Ishikawa (cell line): ENCODE results near the gene LENEP.
A peak's percentile ranks its signal among the peaks of the same experiment; 100 is the strongest.

Experiments
- CEBPB ChIP-seq: IDR thresholded peaks from 2 replicates; pipeline ENCODE4 v1.6.1; 2012
- CREB1 ChIP-seq: IDR thresholded peaks from 2 replicates; pipeline ENCODE4 v1.6.1; 2012; ENCODE audit warnings: low read depth
- EGR1 ChIP-seq: IDR thresholded peaks from 2 replicates; pipeline ENCODE4 v1.6.1; 2012
- EP300 ChIP-seq: IDR thresholded peaks from 2 replicates; pipeline ENCODE4 v1.6.1; 2012; ENCODE audit warnings: borderline replicate concordance
- FOXM1 ChIP-seq: IDR thresholded peaks from 2 replicates; pipeline ENCODE4 v1.6.1; 2012; ENCODE audit warnings: low read depth, borderline replicate concordance
- MAX ChIP-seq: IDR thresholded peaks from 2 replicates; pipeline ENCODE4 v1.6.1; 2012
- NFIC ChIP-seq: IDR thresholded peaks from 2 replicates; pipeline ENCODE4 v1.6.1; 2012
- RAD21 ChIP-seq: IDR thresholded peaks from 2 replicates; pipeline ENCODE4 v1.6.1; 2012; ENCODE audit warnings: low read depth
- TAF1 ChIP-seq: IDR thresholded peaks from 2 replicates; pipeline ENCODE4 v1.6.1; 2012; ENCODE audit warnings: low read depth, mild to moderate bottlenecking
- TCF12 ChIP-seq: IDR thresholded peaks from 2 replicates; pipeline ENCODE4 v1.6.1; 2012; ENCODE audit warnings: low read depth
- TEAD4 ChIP-seq: IDR thresholded peaks from 2 replicates; pipeline ENCODE4 v1.6.1; 2012
- USF1 ChIP-seq: IDR thresholded peaks from 2 replicates; pipeline ENCODE4 v1.6.1; 2012
- YY1 ChIP-seq: IDR thresholded peaks from 2 replicates; pipeline ENCODE4 v1.6.1; 2012; ENCODE audit warnings: low read depth
- ZBTB7A ChIP-seq: IDR thresholded peaks from 2 replicates; pipeline ENCODE4 v1.6.1; 2012; ENCODE audit warnings: low read depth
- TF ChIP-seq, protein P1 (sequence below): IDR thresholded peaks from 2 replicates; pipeline ENCODE4 v1.6.1; 2012; ENCODE audit warnings: low read depth, mild to moderate bottlenecking

The LENEP gene

DNA sequence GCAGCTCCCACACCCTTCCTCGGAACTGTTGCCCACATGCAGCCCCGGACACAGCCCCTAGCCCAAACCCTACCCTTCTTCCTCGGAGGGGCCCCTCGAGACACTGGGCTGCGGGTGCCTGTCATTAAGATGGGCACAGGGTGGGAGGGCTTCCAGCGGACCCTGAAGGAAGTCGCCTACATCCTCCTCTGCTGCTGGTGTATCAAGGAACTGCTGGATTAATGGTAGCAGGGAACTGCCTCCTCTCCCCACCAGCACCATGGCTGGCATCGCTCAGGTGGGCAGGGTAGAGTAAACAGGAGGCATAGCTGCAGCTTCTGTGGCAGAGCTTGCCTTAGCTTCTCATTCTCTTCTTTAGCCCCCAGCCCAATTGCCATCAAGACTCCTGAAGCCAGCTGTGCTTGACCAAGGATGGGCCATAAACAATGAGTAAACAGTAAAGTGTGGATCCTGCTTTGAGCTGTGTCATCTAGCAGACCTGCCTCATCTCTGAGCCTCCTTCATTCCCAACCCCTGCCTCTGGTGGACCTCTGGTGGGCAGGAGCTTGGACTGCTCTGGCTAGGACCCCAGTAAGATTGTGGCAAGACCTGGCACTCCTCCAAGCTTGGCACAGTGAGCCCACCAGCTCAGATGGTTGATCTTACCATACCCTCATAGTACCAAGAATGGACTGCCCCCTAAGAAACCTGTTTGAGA lies at the start of gene LENEP:
TSS of gene LENEP (plus strand) at position 15 of the 697 bp plus-strand sequence. CDS start at position 37, 22 bp downstream.
- TF ChIP-seq MAX (no peak), YY1 (no peak), NFIC (0 out of 2 replicates have a peak, but pooled peaks have one; percentile 12), CREB1 (no peak)
- TF ChIP-seq, protein P1, sequence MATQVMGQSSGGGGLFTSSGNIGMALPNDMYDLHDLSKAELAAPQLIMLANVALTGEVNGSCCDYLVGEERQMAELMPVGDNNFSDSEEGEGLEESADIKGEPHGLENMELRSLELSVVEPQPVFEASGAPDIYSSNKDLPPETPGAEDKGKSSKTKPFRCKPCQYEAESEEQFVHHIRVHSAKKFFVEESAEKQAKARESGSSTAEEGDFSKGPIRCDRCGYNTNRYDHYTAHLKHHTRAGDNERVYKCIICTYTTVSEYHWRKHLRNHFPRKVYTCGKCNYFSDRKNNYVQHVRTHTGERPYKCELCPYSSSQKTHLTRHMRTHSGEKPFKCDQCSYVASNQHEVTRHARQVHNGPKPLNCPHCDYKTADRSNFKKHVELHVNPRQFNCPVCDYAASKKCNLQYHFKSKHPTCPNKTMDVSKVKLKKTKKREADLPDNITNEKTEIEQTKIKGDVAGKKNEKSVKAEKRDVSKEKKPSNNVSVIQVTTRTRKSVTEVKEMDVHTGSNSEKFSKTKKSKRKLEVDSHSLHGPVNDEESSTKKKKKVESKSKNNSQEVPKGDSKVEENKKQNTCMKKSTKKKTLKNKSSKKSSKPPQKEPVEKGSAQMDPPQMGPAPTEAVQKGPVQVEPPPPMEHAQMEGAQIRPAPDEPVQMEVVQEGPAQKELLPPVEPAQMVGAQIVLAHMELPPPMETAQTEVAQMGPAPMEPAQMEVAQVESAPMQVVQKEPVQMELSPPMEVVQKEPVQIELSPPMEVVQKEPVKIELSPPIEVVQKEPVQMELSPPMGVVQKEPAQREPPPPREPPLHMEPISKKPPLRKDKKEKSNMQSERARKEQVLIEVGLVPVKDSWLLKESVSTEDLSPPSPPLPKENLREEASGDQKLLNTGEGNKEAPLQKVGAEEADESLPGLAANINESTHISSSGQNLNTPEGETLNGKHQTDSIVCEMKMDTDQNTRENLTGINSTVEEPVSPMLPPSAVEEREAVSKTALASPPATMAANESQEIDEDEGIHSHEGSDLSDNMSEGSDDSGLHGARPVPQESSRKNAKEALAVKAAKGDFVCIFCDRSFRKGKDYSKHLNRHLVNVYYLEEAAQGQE = no peak

- no peak for TF ChIP-seq TAF1
- peak; percentile 86 for TF ChIP-seq RAD21
These were observed 49.6 kb upstream of the LENEP start for GRCh38 chr1:154943649-154944400.

- no peak for TF ChIP-seq USF1
- no peak for TF ChIP-seq YY1
- TF ChIP-seq CEBPB = no peak
- TF ChIP-seq EP300 = no peak
- no peak for TF ChIP-seq RAD21
- TF ChIP-seq EGR1 = no peak
- no peak for TF ChIP-seq CREB1
- TF ChIP-seq NFIC = no peak
- no peak for TF ChIP-seq FOXM1
- no peak for TF ChIP-seq TCF12
- TF ChIP-seq MAX = no peak
- TF ChIP-seq, protein P1 = no peak
- no peak for TF ChIP-seq TEAD4
- TF ChIP-seq TAF1 = no peak
- TF ChIP-seq ZBTB7A = no peak
These were observed 48.8 kb upstream of the LENEP start for GRCh38 chr1:154944401-154945159.

- TF ChIP-seq USF1 (no peak), FOXM1 (no peak), MAX (no peak), TEAD4 (no peak), NFIC (no peak), ZBTB7A (no peak), TAF1 (no peak), TCF12 (no peak), YY1 (no peak), CEBPB (no peak), EGR1 (no peak), EP300 (no peak)
- TF ChIP-seq, protein P1 = no peak
These were observed 48.0 kb upstream of the LENEP start for GRCh38 chr1:154945160-154945961.
